HG02642 (cell line): ENCODE results near the gene SEMA3C.

Experiments
- ATAC-seq: cut with Tn5 transposase; IDR thresholded peaks from one replicate; pipeline ENCODE4 v1.9.1; 2021; ENCODE audit warnings: mild to moderate bottlenecking; ENCODE audit not compliant: unreplicated experiment, poor library complexity

The SEMA3C gene

DNA sequence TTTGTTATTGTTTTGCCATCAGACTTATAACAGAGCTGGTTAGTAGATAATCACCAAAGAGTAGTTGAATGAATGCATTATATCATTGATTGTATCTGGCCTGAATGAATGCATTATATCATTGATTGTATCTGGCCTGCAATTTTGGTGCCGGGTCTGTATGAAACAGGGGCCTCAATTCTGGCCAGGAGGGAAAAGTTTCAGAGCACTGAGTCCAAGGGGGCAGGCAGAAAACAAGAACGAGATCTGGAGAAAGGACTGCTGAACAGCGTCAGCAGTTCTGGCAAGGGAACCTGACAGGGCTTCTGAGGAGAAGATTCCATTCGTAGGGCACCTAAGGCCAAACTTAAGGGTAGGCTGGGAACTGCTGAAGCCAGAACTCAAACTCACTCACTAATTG is 128.0 kb downstream of the SEMA3C start:
- no peak for ATAC-seq

GRCh38 chr7:80787721-80788120 is 131.1 kb downstream of the SEMA3C start:
- ATAC-seq = no peak

DNA sequence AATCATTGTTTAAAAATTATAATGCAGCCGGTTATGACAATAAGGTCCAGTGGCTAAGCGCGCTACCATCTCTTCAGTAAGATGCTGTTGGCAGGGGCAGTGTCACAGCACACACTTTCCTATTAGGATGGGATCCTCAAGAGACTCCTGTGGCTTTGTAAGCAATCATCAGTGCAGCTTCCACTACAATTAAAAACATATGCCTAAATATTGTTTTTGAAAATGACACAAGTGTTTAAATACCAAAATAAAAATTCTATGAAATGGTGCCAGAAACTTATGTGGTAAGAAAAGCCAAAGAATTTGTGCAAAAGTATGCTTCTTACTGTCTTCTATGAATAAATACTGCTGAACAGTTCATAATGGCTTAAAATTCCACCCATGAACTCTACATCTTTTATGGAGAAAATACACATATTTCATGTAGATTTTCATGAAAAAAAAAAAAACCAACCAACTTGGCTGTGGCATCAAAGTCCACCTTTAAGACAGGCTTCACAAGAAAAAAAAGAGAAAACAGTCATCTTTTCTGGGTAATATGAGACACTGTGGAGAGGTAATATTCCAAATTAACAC is 132.8 kb downstream of the SEMA3C start:
- ATAC-seq = no peak

DNA sequence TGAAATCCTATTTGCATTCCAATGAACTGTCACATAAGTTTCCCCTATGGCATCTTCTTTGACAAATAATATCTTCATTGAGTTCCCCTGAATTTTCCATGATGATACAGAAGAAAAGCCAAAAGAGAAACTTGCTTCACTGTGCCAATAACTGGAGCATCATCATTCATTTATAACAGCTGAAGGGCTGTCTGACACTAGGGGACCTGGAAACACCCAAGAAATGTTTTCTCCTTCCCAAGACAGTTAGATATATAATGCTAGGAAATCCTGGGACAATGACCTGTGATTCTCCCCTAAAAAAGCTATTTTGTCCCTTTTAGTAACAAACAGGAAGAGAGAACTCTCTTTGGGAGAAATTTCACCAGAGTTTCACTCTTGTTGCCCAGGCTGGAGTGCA is 133.6 kb downstream of the SEMA3C start:
- ATAC-seq = no peak

GRCh38 chr7:80783678-80784327 is 135.0 kb downstream of the SEMA3C start:
- no peak for ATAC-seq

- ATAC-seq = no peak
Measured at GRCh38 chr7:80783186-80783677, 135.6 kb downstream of the SEMA3C start.

GRCh38 chr7:80781561-80781979 is 137.3 kb downstream of the SEMA3C start:
- ATAC-seq = no peak

DNA sequence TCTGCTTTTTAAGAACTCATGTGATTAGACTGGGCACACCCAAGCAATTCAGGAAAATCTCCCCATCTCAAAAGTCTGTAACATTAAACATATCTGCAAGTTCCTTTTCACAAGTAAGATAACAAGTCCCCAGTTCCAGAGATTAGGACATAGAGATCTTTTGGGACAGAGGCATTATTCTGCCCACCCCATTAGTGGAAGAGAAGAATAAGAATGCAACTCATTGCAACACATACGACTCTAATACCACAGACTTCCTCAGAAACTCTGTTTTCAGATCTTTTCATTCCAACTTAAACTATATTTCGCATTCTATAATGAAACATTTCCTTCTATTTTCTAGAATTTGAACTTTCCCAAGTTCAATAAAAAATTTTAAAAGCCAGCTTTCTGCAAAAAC is 137.7 kb downstream of the SEMA3C start:
- ATAC-seq = no peak

DNA sequence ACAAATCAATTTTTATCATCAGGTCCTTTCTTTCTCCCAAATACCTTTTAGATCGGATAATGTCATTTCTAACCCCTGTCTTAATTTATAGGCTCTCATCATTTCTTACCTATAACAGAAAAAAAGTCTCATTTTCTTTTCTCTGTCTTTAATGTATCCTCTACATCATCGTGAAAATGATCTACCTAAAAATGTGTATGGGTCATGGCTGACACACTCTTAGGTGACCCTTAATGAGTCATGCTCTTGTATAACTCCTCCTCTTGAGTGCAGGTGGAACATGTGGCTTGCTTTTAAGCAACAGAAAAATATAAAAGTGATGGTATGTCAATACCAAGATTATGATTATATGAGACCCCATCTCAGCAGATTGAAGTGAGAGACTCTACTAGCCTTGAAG is 139.4 kb downstream of the SEMA3C start:
- ATAC-seq = no peak

GRCh38 chr7:80775897-80776296 is 143.0 kb downstream of the SEMA3C start:
- ATAC-seq = no peak

GRCh38 chr7:80775482-80775881 is 143.4 kb downstream of the SEMA3C start:
- no peak for ATAC-seq

DNA sequence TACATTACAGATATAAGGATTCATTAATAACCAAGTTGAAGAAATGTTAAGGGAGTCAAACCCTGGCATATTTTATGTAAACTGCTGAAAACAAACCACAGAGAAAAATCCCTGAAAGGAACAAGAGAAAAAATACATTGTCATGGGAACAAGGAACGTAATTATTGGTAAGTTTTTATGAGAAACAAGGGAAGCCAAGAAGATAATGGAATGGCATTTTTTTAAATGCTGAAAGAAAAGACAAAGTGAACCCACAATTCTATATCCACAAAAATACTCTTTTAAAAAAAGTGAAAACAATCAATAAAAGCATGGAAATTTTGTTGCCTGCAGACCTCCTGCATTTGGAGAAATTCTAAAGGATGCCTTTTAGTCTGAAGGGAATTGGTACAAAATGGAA is 144.0 kb downstream of the SEMA3C start:
- ATAC-seq = no peak

GRCh38 chr7:80773787-80774508 is 144.9 kb downstream of the SEMA3C start:
- ATAC-seq = no peak

- no peak for ATAC-seq
Measured at GRCh38 chr7:80772347-80772993, 146.4 kb downstream of the SEMA3C start.

DNA sequence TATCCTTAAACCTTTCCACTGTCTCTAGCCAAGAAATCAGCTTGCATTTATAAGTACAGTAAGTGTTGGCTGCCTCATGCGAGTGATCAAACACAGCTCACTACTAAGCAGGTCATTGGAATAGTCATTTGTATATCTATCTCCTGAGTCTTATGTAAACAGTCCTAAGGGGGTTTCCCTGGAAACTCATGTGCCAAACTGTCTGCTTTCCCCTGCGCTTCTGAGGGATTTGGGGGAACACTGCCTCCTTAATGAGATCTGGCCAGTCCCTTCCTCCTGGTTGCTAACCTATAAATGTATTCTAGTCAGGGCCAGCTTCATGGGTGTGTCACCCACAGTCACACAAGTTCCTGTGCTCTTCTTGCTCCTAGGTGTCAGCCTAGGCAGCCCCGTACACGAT is 147.3 kb downstream of the SEMA3C start:
- no peak for ATAC-seq

- ATAC-seq = no peak
Measured at GRCh38 chr7:80770675-80771081, 148.2 kb downstream of the SEMA3C start.

DNA sequence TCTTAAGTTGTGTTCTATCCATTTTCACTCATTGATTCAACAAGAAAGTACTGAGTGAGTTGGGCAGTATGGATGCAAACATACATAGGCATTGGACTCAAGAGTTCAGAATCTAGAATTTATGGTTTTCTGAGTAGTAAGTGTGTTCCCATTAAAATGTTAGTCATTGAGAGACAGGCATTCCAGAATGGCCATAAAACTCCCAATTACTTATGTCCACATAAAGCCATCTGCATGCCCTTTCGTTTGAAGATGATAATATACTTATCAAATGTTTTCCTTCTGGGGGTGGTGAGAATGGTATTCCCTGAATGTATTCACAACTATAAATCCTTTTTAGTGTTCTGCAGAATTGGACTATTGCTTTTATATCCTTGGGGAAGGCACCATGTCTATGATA is 148.8 kb downstream of the SEMA3C start:
- ATAC-seq = no peak

GRCh38 chr7:80768756-80769155 is 150.1 kb downstream of the SEMA3C start:
- no peak for ATAC-seq

GRCh38 chr7:80767654-80768053 is 151.2 kb downstream of the SEMA3C start:
- ATAC-seq = no peak

GRCh38 chr7:80766724-80767123 is 152.1 kb downstream of the SEMA3C start:
- no peak for ATAC-seq

DNA sequence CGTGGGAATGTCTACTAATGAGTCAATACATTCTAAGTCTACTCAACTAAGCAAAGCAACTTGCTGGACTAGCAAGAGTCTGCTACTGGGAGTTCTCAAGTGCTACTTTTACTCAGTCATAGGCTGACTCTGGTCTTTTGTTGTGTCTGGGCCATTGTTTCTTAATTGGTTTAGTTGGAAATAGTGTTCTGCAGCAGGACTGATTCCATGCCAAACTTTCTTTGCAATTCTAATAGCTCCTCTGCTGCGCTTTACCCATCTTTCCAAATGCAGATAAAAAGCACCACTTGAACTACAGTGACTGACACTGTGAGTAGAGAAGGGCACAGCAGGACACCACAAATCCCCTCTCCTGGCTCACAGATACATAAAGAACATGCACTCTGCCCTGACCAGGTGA is 154.7 kb downstream of the SEMA3C start:
- no peak for ATAC-seq
